Measurements from ENCODE around the gene SAMHD1. TPM values are rescaled to one million over a fixed set of nuclear protein-coding genes. Genes with fewer than 3 reads are reported as not detected.
A peak's percentile ranks its signal among the peaks of the same experiment; 100 is the strongest.

SAMHD1 gene
- total RNA-seq, 1 donor from 2014 or later = 52.2 TPM

DNA sequence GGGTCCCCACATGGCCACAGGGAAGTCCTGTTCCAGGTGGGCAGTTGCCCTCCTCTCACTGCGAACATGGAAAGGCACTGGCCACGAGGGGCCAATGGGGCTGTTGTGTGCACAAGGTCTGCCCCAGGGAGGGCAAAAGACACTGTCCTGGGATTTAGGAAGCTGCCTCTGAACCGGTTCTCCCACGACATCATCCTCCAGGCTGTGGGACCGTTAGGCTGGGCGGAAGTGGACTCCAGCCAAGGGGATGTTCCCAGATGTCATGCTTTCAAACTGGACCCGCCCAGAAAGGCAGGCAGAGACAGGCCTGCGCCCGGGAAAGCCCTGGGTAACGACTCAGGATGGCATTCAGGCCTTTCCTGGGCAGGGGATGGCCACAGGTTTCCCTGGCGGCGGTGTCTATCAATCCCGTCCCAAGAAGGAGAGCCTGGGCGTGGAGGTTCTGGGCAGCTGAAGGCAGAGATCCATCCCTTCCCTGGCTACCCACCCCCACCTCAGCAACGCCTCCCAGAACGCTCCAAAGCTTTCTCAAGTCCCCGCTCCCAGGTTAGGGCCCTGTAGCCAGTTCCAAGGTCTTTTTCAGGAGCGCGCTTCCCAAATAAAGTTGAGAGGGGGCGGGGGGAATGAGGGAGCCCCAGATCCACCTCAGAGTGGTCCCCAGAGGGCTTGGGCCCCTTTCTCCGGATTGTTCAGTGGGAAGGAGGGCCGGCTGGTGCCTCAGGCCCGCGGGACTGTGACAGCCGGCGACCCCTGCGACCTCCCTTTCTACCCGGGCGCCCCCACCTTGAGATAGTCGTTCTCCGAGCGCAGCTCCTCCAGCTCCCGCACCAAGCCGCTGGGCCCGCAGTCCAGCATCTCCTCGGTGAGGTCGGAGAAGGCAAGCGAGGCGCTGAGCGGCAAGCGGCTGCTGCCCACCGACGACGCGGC is 89.4 kb downstream of the SAMHD1 start:
- peak; percentile 63 for ATAC-seq
- DNase-seq (ENCODE audit: missing footprints) = peak; percentile 90
- intact Hi-C loops (cut with DNase I) = loop anchor here (2.0 to 10.0 kb wide), 4 partner anchors 31 to 257 kb away; partner anchors contain the start of gene RAB5IF

GRCh38 chr20:36861625-36861874 is 90.0 kb downstream of the SAMHD1 start:
- DNase-seq (ENCODE audit: missing footprints) (peak; percentile 74), ATAC-seq (no peak)
- intact Hi-C loops (cut with DNase I) = loop anchor here (5.0 to 10.0 kb wide), 2 partner anchors 39 to 257 kb away; partner anchors contain the start of gene RAB5IF

DNA sequence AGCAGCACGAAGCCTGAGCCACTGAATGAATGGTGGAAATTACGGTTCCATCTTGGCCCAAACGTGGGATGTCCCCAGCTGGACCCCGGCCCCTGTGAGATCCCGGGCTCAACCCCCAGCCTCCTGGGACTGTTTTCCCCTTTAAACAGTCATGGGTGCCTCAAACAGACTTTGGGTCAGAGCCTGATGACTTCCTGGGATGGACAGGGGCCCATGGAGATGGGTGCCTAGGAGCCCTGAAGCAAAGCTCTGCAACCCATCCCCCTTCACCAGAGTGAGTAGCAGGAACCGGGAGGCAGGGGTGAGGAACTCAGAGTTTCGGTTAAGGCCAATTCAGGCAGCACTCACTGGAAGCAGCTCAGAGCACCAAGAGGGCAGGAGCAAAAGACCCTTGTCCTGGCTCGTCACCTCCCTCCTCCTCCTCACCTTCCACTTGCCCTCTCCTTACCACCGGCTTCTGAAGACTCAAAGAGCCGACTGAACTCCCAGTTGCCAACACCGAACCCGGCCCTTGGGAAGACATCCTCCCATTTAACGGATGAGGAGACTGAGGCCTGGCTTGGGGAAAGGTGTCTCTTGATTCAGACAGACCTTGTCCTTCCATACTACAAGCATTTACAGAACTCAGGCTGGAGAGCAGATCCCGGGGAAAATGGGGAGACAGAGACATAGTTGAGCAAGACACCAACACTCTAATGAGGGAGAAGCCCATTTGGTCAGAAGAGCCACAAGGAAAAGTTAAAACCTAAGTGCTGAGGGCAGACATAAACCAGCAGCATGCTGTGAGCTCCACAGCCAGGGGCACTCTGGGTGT is 90.5 kb downstream of the SAMHD1 start:
- intact Hi-C loops (cut with DNase I) = loop anchor here (5.0 to 10.0 kb wide), 2 partner anchors 39 to 256 kb away; partner anchors contain the start of gene RAB5IF
- no peak for DNase-seq (ENCODE audit: missing footprints)
- no peak for ATAC-seq

DNA sequence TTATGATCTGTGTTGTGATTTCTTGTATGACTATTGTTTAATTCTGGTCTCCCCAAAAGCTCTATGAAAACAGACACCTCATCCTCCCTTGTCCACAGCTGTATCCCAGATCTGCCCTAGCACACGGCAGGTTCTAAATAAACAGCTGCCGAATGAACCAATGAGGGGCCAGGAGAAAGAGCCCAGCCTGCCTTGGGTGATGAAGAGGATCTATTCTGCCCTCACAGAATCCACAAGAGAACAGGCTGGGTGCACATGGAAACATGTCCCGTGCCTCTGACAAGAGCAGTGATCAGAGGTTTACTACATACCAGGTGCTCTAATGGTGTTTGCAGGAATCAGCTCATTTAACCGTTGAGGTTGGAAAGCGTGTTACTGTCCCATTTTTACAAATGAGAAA is 91.2 kb downstream of the SAMHD1 start:
- no peak for ATAC-seq
- intact Hi-C loops (cut with DNase I) = loop anchor here (5.0 to 10.0 kb wide), 2 partner anchors 38 to 256 kb away; partner anchors contain the start of gene RAB5IF
- no peak for DNase-seq (ENCODE audit: missing footprints)

- DNase-seq (ENCODE audit: missing footprints) (no peak), ATAC-seq (no peak)
- intact Hi-C loops (cut with DNase I) = loop anchor here (5.0 to 10.0 kb wide), 2 partner anchors 38 to 255 kb away; partner anchors contain the start of gene RAB5IF
These were observed 91.7 kb downstream of the SAMHD1 start for GRCh38 chr20:36859700-36860330.

DNA sequence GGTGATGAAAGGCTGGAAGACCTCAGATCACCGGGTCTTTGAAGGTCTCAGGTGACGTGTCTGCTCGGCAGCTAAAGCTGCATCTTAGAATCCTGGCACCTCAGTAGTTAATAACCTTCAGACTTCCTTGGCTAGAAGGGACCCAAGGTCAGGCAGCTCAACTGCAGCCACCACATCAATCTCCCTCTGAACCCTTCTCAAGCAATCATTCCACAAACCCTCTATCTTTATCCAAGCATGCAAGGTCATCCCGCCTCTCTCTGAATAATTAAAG is 92.3 kb downstream of the SAMHD1 start:
- ATAC-seq (no peak), DNase-seq (ENCODE audit: missing footprints) (no peak)
- intact Hi-C loops (cut with DNase I) = no loop called here

- DNase-seq (ENCODE audit: missing footprints) = peak; percentile 74
- no peak for ATAC-seq
- intact Hi-C loops (cut with DNase I) = no loop called here
These were observed 94.5 kb downstream of the SAMHD1 start for GRCh38 chr20:36856691-36857635.

DNA sequence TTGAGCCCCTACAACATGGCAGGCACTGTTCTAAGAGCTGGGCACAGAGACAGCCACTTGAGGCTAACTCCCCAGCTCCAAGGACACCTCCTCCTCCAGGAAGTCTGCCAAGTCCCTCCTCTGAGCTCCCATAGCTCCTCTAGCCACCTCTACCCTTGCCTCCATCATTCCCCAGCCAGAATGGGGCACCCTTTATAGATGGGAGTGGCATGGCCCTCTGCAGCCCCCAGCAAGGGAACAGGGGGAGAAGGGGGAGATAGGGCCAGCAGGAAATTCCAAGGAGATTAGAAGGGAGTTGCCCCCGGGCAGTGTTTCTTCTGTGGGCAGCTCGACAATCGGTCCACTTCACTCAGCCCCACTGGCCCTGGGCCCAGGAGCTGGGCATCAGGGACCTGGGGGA is 95.3 kb downstream of the SAMHD1 start:
- intact Hi-C loops (cut with DNase I) = no loop called here
- DNase-seq (ENCODE audit: missing footprints) = peak; percentile 62
- peak; percentile 18 for ATAC-seq

DNA sequence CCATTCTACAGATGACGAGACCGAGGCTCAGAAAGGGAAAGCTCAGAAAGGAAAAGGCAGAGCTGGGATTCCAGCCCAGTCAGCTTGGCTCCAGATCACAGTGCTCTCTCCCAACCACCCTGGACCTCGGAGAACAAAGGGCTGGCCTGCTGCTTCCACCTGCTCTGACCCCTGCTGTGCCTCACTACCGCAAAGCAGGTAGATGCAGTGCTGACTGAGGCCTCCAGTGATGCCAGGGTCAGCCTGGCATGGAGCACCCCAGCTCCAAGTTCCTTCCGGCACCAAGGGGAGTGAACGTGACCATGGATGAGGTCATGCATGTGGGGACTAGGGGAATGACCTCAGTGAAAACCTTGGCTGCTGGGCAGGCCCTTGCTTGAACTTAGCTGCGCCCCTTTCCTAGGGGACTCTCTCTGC is 96.3 kb downstream of the SAMHD1 start:
- no peak for DNase-seq (ENCODE audit: missing footprints)
- intact Hi-C loops (cut with DNase I) = no loop called here
- peak; percentile 50 for ATAC-seq

DNA sequence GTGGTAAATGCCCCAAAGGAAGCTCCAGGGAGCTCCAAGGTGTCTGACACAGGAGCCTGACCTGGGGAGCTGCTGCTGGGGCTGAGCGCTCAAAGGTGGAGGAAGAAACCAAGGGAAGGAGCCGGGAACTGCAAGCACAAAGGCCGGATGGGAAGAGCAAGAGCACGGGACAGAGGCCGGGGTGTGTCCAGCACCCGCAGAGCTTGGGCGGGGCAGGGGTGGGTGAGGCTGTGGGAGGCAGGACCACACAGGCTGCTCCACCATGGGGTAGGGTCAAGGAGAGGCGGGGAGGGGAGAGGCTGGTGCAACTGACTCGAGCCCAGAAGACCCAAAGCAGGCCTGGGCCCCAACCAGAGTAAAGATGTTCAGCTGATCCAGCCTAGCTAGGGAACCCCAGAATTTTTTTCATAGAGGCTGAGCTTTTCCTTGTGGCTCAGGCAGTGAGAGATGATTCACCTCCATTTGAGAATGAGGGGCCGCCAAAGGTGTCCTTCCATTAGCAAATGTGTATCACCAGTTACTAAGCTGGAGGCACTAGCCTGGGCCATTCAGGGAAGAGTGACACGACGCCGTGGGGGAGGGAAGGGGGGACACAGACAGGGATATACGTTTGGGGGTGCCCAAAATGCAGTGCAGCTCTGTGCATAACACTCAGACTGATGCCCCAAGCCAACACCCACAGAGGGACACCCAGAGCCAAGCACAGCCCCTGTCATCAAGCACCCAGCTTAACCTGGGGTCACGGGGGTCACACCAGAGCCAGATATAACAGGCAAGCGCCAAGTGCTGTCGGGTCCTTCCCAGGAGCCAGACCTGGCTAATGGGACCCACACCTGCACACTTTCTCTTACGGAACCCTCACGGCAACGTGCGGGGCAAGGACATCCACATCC is 96.9 kb downstream of the SAMHD1 start:
- ATAC-seq (peak; percentile 11), DNase-seq (ENCODE audit: missing footprints) (peak; percentile 72)

DNA sequence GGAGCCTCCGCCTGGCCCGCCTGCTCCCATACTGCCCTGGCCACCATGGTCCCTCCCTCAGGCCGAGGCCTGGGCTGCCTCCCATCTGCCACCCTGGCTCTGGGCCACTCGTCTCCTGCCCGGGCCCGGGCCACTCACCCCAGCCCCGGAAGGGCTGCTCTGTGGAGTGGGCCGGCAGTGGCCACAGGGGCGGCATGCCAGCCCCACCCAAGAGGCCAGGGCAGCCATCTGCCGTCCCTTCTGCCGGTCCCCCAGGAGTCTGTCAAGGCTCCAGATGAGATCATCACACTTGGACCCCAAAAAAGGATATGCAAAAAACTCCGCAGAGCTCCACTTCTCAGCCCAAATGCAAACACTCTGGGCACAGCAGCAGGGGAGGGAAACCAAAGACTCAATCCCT is 99.3 kb downstream of the SAMHD1 start:
- DNase-seq (ENCODE audit: missing footprints) (peak; percentile 69), ATAC-seq (peak; percentile 17)
- intact Hi-C loops (cut with DNase I) = no loop called here

More for the DNA sequence above, 96.9 kb downstream of the SAMHD1 start:
- intact Hi-C loops (cut with DNase I) = no loop called here

- no peak for DNase-seq (ENCODE audit: missing footprints)
- ATAC-seq = no peak
- intact Hi-C loops (cut with DNase I) = no loop called here
These were observed 100.0 kb downstream of the SAMHD1 start for GRCh38 chr20:36851490-36851889.

GRCh38 chr20:36850759-36851158 is 100.7 kb downstream of the SAMHD1 start:
- DNase-seq (ENCODE audit: missing footprints) = no peak
- intact Hi-C loops (cut with DNase I) = no loop called here
- no peak for ATAC-seq

- intact Hi-C loops (cut with DNase I) = no loop called here
- no peak for DNase-seq (ENCODE audit: missing footprints)
- ATAC-seq = no peak
These were observed 102.0 kb downstream of the SAMHD1 start for GRCh38 chr20:36849333-36850065.

DNA sequence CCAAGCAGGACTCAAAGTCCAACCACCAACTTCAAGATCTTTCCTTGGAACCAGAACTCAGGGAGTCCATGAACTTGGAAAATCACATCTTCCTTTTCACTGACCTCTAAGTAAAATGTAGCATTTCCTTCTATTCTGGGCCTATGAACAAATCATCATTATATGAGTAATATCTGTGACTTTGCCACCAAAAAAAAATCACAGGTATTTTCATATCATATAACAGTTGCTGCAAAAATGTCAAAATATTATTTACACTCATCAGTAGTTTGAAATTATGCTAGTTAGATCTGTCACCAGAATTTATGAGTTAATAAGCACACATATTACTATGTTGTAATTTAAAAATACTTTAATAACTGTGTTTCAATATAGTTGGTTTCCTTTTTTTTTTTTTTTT is 102.8 kb downstream of the SAMHD1 start:
- DNase-seq (ENCODE audit: missing footprints) (no peak), ATAC-seq (no peak)
- intact Hi-C loops (cut with DNase I) = no loop called here

DNA sequence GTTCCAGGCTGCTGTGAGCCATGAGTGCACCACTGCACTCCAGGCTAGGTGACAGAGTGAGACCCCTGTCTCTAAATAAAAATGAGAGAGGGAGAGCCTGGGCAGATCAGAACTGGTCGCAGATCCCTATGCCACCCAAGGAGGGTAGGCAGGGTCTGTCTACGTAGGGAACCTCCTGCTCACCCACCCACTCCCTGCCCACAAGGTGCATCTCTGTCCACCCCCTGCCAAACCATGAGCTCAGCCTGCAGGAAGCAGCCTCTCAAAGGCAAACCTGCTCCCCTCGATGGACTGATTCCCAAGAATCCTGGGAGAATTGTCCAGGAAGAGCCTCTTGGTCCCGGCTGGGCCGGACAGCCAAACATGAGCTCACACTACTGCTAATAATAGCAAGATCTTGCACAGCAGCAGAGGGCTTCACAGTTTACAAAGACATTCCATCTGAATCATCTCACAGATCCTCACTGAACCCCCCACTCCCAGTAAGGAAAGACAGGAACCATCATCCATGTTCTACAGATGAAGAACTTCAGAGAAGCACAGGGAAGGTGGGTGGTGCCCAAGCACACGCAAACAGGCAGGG is 103.3 kb downstream of the SAMHD1 start:
- ATAC-seq (peak; percentile 59), DNase-seq (ENCODE audit: missing footprints) (peak; percentile 72)
- intact Hi-C loops (cut with DNase I) = no loop called here

DNA sequence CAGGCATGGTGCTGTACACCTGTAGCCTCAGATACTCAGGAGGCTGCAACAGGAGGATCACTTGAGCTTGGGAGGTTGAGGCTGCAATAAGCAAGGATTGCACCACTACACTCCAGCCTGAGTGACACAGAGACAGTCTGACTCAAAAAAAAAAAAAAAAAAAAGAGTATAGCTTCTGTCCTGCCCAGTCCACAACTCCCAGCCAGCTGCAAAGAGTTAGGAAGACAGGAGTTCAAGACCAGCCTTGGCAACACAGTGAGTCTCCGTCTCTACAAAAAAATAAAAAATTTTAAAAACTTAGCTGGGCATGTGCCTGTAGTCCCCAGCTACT is 103.8 kb downstream of the SAMHD1 start:
- intact Hi-C loops (cut with DNase I) = no loop called here
- ATAC-seq (no peak), DNase-seq (ENCODE audit: missing footprints) (no peak)
